Measurements from ENCODE around the gene ALS2CL.
"Not testable (repeated sequence)": the region's sequence is repeated elsewhere in the genome, so short reads cannot be mapped to it uniquely, and the experiment has no call there.

The ALS2CL gene

GRCh38 chr3:46714728-46715506 lies 21.4 kb upstream of the ALS2CL start:
- DNase-seq, result no peak

- peak; percentile 74 for DNase-seq
Observed at GRCh38 chr3:46713898-46714552, 20.5 kb upstream of the ALS2CL start.

- DNase-seq, result no peak
Observed at GRCh38 chr3:46713050-46713897, 19.8 kb upstream of the ALS2CL start.

- DNase-seq, result no peak
Observed at GRCh38 chr3:46712191-46713049, 18.9 kb upstream of the ALS2CL start.

GRCh38 chr3:46711760-46712159 lies 18.3 kb upstream of the ALS2CL start:
- no peak for DNase-seq

GRCh38 chr3:46711305-46711704 lies 17.8 kb upstream of the ALS2CL start:
- DNase-seq, result no peak

- no peak for DNase-seq
Observed at GRCh38 chr3:46710671-46711295, 17.3 kb upstream of the ALS2CL start.

GRCh38 chr3:46710229-46710628 lies 16.8 kb upstream of the ALS2CL start:
- no peak for DNase-seq

- no peak for DNase-seq
Observed at GRCh38 chr3:46709721-46710120, 16.2 kb upstream of the ALS2CL start.

- DNase-seq, result no peak
Observed at GRCh38 chr3:46709157-46709654, 15.7 kb upstream of the ALS2CL start.

GRCh38 chr3:46708401-46709156 lies 15.1 kb upstream of the ALS2CL start:
- DNase-seq, result no peak

- DNase-seq, result no peak
Observed at GRCh38 chr3:46707601-46708011, 14.1 kb upstream of the ALS2CL start.

- no peak for DNase-seq
Observed at GRCh38 chr3:46706771-46707582, 13.5 kb upstream of the ALS2CL start.

GRCh38 chr3:46705751-46706552 lies 12.5 kb upstream of the ALS2CL start:
- DNase-seq, result no peak

GRCh38 chr3:46705022-46705530 lies 11.6 kb upstream of the ALS2CL start:
- peak; percentile 73 for DNase-seq

GRCh38 chr3:46704346-46704745 lies 10.9 kb upstream of the ALS2CL start:
- DNase-seq, result not testable (repeated sequence)

- no peak for DNase-seq
Observed at GRCh38 chr3:46703013-46703520, 9.6 kb upstream of the ALS2CL start.

GRCh38 chr3:46702246-46703012 lies 8.9 kb upstream of the ALS2CL start:
- DNase-seq, result no peak
